Measurements from ENCODE around the gene SLC16A3.
A peak's percentile ranks its signal among the peaks of the same experiment; 100 is the strongest.
"Not testable (repeated sequence)": the region's sequence is repeated elsewhere in the genome, so short reads cannot be mapped to it uniquely, and the experiment has no call there.

The SLC16A3 gene

GRCh38 chr17:82204831-82205719, 23.8 kb upstream of the SLC16A3 start:
- DNase-seq: no peak

- no peak for DNase-seq
Measured at GRCh38 chr17:82205720-82206508, 22.9 kb upstream of the SLC16A3 start.

- DNase-seq: not testable (repeated sequence)
Measured at GRCh38 chr17:82210655-82211054, 18.2 kb upstream of the SLC16A3 start.

- DNase-seq: peak; percentile 81
Measured at GRCh38 chr17:82212331-82213250, 16.3 kb upstream of the SLC16A3 start, which contains the start of gene CCDC57. Gene CCDC57, minus strand, starts transcription at chr17:82212842. Its CDS starts 10,898 bp downstream, at chr17:82201944.

DNA sequence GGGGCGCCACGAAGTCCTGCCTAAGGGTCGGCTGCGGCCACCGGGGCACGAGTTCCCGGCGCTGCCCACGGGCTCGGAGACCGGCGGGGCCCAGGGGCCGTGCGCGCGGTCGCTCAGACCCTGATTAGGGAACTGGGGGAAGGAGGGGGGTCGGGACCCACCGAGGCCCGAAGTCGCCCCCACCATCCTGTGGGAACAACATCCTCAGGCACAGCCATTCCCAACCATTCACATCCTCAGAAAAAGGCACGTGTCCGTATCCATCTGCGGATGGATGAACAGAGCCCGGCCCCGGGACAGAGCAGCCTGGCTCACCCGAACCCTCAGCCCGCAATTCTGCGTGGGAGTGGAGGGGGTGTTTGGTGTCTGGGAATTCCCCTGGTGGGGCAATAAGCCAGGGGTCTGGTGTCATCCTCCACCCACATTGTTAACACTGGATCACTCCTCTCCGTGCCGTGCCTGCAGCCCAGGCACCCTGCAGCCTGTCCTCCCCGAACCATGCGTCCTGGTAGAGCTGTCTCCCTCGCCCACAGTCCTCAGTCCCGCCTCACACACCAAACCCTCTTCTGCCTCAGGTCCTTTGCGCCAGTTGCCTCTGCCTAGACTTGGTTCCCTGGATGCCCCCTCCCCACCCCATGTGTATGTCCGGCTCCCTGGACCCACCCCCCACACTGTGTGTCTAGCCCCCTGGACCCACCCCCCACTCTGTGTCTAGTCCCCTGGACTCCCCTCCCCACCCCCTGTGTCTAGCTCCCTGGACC, 15.4 kb upstream of the SLC16A3 start:
- DNase-seq: peak; percentile 75

DNA sequence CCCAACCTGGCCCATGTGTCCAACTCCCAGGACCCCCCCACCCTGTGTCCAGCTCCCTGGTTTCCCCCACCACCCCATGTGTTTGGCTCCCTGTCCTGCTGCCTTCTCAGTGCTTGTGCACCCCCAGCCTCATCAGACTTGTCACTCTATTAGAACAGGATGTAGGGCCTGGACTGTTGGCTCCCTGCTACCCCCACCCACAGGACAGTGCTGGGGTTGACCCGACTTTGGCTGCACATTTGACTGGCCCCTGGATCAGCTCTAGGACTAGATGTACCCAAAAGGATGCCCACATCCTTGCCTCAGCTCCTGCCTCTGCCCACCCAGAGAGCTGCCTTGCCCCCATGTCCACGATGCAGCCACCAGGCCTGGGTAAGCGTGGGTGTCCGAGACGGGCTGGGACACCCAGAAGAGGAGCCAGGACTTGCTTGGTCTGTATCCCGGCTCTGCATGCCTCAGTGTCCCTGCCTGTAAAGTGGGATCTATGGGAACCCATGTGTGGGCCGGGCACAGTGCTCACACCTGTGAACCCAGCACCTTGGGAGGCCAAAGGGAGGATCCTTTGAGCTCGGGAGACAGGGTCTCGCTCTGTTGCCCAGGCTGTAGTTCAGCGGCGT, 14.7 kb upstream of the SLC16A3 start:
- peak; percentile 26 for DNase-seq

- peak; percentile 38 for DNase-seq
Measured at GRCh38 chr17:82215095-82215971, 13.5 kb upstream of the SLC16A3 start.

DNA sequence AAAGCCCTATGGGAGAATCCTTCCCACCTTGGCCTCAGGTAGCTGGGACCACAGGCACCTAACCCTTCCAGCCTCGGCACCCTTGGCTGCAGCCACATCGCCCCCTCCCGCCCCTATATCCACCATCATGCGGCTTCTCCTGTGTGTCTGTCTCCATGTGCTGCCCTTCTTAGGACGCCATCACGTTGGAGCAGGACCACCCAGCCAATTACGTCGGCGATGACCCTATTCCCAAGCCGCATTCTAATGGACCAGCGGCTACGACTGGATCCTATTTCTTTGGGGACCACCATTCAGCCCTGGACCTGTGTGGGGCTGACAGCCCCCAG, 12.9 kb upstream of the SLC16A3 start:
- no peak for DNase-seq

GRCh38 chr17:82216301-82217119, 12.3 kb upstream of the SLC16A3 start:
- peak; percentile 24 for DNase-seq

DNA sequence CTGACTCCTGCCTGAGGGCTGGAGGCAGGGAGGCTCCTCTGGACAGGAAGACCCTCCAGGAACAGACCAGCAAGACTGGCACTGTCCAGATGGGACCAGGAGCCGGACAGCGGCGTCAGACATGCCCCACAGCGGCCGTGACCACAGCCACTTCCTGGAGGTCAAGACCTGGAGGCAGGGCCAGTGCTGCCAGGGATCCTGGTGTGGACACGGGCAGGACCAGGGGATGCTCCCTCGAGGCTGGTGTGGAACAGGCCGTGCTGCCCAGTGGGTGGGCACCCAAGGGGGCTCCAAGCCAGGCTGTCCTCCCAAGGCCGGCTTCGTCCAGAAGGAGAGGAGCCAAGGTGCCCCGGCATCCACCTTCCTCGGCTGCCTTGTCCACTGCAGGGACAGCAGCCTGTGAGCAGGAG, 11.7 kb upstream of the SLC16A3 start:
- DNase-seq: no peak

DNA sequence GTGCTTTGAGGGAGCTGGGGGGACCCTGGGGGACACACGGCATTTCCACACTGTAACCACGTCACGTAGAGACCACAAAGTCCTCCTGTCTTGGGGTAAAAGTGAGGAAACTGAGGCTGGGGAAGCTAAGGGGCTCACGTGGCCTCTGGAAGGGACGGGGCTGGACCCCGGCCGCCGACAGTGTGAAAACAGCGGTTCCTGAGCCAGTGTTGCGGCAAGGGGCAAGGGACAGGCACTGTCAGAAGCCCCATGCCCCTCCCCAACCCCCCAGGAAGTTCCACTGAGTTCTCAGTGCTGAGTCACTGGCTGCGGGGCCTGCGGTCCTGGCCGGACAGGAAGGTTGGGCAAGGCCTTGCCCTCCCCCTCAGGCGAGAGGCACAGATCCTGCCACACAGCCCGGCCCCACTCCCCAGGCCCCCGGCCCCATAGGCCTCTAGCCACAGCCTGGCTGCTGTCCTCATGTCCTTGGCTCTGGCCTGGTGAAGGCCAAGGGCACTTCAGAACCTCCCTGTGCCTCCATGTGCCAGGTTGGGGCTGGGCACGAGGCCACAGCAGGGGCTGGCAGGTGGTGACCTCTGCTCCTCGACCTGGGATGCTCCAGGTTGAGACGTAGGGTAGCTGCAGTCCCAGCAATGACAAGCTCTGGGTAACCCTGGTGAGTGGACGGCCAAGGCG, 11.2 kb upstream of the SLC16A3 start:
- peak; percentile 55 for DNase-seq

DNA sequence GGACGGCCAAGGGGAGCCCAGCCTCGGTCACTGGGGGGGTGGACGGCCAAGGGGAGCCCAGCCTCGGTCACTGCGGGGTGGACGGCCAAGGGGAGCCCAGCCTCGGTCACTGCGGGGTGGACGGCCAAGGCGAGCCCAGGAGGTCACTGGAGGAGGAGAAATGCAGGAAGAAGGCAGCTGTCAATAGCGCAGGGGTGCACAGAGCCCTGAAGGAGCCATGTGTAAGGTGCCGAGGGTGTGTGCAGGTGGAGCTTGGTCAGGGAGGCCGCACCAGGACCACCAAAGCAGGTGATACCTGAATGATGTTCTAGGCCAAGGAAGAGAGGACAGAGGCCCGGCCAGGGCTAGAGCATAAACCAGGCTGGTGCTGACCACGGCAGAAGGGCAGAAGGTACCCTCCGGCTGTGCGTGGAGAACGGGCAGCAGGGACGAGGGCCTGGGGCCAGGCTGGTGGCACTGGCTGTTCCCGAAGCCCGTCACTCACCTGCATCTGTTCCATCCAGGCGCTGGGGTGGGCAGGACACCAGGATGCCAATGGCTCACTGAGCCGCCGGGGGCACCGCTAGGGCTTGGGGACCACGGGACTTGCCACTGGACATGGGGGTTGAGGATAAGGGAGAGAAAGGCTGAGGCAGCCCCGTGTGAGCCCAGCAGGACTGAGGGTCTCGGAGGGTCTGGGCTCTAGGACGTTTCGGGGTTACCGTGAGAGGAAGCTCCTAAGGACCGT, 10.3 kb upstream of the SLC16A3 start:
- no peak for DNase-seq

DNA sequence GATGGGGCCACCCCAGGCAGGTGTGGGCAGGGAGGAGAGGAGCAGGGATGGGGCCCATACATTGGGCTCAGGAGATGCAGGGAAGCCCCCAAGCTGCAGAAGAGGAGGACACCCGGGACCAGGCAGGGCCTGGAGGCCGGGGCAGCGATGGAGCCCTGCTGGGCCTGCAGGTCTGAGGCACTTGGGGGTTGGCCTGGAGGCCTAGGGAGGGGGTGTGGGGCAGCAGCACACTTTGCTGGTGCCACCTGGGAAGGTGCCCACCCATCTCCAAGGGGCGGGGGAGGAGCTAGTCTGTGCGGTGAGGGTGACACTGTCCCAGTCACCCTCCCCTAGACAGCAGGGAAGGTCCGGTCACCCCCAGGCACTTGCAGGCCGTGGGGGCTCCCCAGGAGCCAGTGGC, 9.8 kb upstream of the SLC16A3 start:
- no peak for DNase-seq

- DNase-seq: no peak
Measured at GRCh38 chr17:82219753-82220709, 8.8 kb upstream of the SLC16A3 start.

GRCh38 chr17:82221341-82221902, 7.4 kb upstream of the SLC16A3 start:
- no peak for DNase-seq

DNA sequence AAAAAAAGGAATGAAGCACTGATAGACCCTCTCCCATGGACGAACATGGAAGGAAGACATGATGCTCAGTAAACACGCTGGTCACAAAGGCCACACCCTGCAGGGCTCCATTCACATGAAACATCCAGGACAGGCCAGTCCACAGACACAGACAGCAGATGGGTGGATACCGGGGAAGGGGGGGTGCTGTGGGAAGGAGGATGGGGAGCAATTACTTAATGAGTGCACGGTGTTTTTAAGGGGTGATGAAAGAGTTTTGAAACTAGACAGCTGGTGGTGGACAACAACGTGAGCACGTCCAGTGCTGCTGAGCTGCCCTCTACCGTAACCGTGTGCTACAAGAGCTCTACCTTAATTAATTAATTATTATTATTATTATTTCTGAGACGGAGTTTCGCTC, 6.0 kb upstream of the SLC16A3 start:
- no peak for DNase-seq

DNA sequence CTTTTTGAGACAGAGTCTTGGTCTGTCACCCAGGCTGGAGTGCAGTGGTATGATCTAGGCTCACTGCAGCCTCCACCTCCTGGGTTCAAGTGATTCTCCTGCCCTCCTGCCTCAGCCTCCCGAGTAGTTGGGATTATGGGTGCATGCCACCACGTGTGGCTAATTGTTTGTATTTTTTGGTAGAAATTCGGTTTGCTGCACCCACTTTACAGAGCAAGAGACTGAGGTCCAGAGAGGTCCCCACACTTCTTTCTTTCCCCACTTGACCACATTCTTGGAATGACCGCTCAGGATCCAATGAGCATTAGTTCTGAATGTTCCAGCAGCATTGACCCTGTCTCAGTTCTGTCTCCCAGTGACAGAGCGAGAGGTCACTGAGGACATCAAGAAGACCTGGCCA, 5.3 kb upstream of the SLC16A3 start:
- no peak for DNase-seq
